Stimulated activated CD8-positive, alpha-beta memory T cell treated with anti-CD3 and anti-CD28 coated beads, Interleukin-7, amount 100 ng/mL, for 48 hours (primary cell): ENCODE measurements around the gene POM121L2.

Experiments used
- DNase-seq, 2 donors: peaks; one replicate each; pipeline ENCODE4 v3.0.0-alpha.2; 2020; ENCODE audit warnings: low read depth in 1 of 2; ENCODE audit errors: extremely low read depth in 1 of 2

POM121L2 gene

GRCh38 chr6:27260836-27261375, 51.2 kb downstream of the POM121L2 start:
- no peak for DNase-seq

- no peak for DNase-seq
These were observed 51.7 kb downstream of the POM121L2 start for GRCh38 chr6:27260369-27260768.
